T-helper 1 cell treated with Interleukin-12 subunit alpha and Interleukin-12 subunit beta and Interleukin-4 antibody, amounts not matched to agents 30 μg/mL and 1 μg/mL, for 36 hours (primary cell): ENCODE measurements around the gene MYO18A.
"Not testable (repeated sequence)": the region's sequence is repeated elsewhere in the genome, so short reads cannot be mapped to it uniquely, and the experiment has no call there.

Source experiments
- H3K27ac Mint-ChIP-seq: one replicate; pipeline ENCODE4 v1.8.0; 2021; ENCODE audit warnings: mild to moderate bottlenecking, mixed read lengths
- H3K27me3 Mint-ChIP-seq: one replicate; pipeline ENCODE4 v1.8.0; 2021; ENCODE audit warnings: low read depth, mixed read lengths
- H3K36me3 Mint-ChIP-seq: one replicate; pipeline ENCODE4 v1.8.0; 2021; ENCODE audit warnings: low read depth, mixed read lengths
- H3K4me1 Mint-ChIP-seq: one replicate; pipeline ENCODE4 v1.8.0; 2021; ENCODE audit warnings: low read depth, mixed read lengths
- H3K4me3 Mint-ChIP-seq: one replicate; pipeline ENCODE4 v1.8.0; 2021; ENCODE audit warnings: mild to moderate bottlenecking, moderate library complexity, mixed read lengths
- H3K9me3 Mint-ChIP-seq: one replicate; pipeline ENCODE4 v1.8.0; 2021; ENCODE audit warnings: mixed read lengths

Gene MYO18A

GRCh38 chr17:29150161-29150560 lies 30.0 kb downstream of the MYO18A start:
- H3K36me3 Mint-ChIP-seq = peaks cover 3% of the 10 kb centered on the region
- H3K27ac Mint-ChIP-seq = no peak overlapping the region
- H3K27me3 Mint-ChIP-seq = no peaks in the 10 kb centered on the region
- peaks cover 50% of the 10 kb centered on the region for H3K4me1 Mint-ChIP-seq
- H3K9me3 Mint-ChIP-seq = no peaks in the 10 kb centered on the region
- no peak overlapping the region for H3K4me3 Mint-ChIP-seq

GRCh38 chr17:29149431-29150064 lies 30.6 kb downstream of the MYO18A start:
- H3K4me3 Mint-ChIP-seq = peak overlapping the region; percentile 72
- peaks cover 45% of the 10 kb centered on the region for H3K4me1 Mint-ChIP-seq
- H3K27ac Mint-ChIP-seq = peak overlapping the region; percentile 68
- no peaks in the 10 kb centered on the region for H3K27me3 Mint-ChIP-seq
- H3K36me3 Mint-ChIP-seq = peaks cover 3% of the 10 kb centered on the region
- no peaks in the 10 kb centered on the region for H3K9me3 Mint-ChIP-seq

GRCh38 chr17:29148790-29149430 lies 31.3 kb downstream of the MYO18A start:
- H3K4me1 Mint-ChIP-seq = peaks cover 43% of the 10 kb centered on the region
- peak overlapping the region; percentile 72 for H3K4me3 Mint-ChIP-seq
- H3K36me3 Mint-ChIP-seq = peaks cover 3% of the 10 kb centered on the region
- no peaks in the 10 kb centered on the region for H3K9me3 Mint-ChIP-seq
- H3K27ac Mint-ChIP-seq = peak overlapping the region; percentile 68
- H3K27me3 Mint-ChIP-seq = no peaks in the 10 kb centered on the region

GRCh38 chr17:29148257-29148789 lies 31.9 kb downstream of the MYO18A start:
- Mint-ChIP-seq H3K36me3 (peaks cover 7% of the 10 kb centered on the region), H3K27ac (peak overlapping the region; percentile 66), H3K4me1 (peaks cover 42% of the 10 kb centered on the region), H3K9me3 (no peaks in the 10 kb centered on the region), H3K27me3 (no peaks in the 10 kb centered on the region), H3K4me3 (peak overlapping the region; percentile 67)

- H3K4me1 Mint-ChIP-seq = peaks cover 42% of the 10 kb centered on the region
Observed at GRCh38 chr17:29147682-29148081, 32.5 kb downstream of the MYO18A start.

GRCh38 chr17:29147228-29147627 lies 33.0 kb downstream of the MYO18A start:
- not testable (repeated sequence) for H3K27me3 Mint-ChIP-seq, H3K9me3 Mint-ChIP-seq, H3K36me3 Mint-ChIP-seq
- Mint-ChIP-seq H3K4me3 (peak overlapping the region; percentile 41), H3K27ac (peak overlapping the region; percentile 54), H3K4me1 (peaks cover 44% of the 10 kb centered on the region)

More at GRCh38 chr17:29147682-29148081, 32.5 kb downstream of the MYO18A start:
- no peaks in the 10 kb centered on the region for H3K9me3 Mint-ChIP-seq
- H3K36me3 Mint-ChIP-seq = peaks cover 7% of the 10 kb centered on the region
- no peaks in the 10 kb centered on the region for H3K27me3 Mint-ChIP-seq
- H3K4me3 Mint-ChIP-seq = peak overlapping the region; percentile 20
- peak overlapping the region; percentile 12 for H3K27ac Mint-ChIP-seq

- peaks cover 4% of the 10 kb centered on the region for H3K36me3 Mint-ChIP-seq
- no peaks in the 10 kb centered on the region for H3K9me3 Mint-ChIP-seq
- H3K4me1 Mint-ChIP-seq = peaks cover 46% of the 10 kb centered on the region
- no peaks in the 10 kb centered on the region for H3K27me3 Mint-ChIP-seq
- no peak overlapping the region for H3K4me3 Mint-ChIP-seq
- H3K27ac Mint-ChIP-seq = peak overlapping the region; percentile 56
Observed at GRCh38 chr17:29146369-29146972, 33.7 kb downstream of the MYO18A start.

GRCh38 chr17:29145289-29146073 lies 34.7 kb downstream of the MYO18A start:
- peaks cover 50% of the 10 kb centered on the region for H3K4me1 Mint-ChIP-seq
- no peaks in the 10 kb centered on the region for H3K27me3 Mint-ChIP-seq
- H3K36me3 Mint-ChIP-seq = peaks cover 4% of the 10 kb centered on the region
- H3K27ac Mint-ChIP-seq = peak overlapping the region; percentile 78
- H3K9me3 Mint-ChIP-seq = no peaks in the 10 kb centered on the region
- H3K4me3 Mint-ChIP-seq = peak overlapping the region; percentile 40

GRCh38 chr17:29143894-29144293 lies 36.3 kb downstream of the MYO18A start:
- H3K27me3 Mint-ChIP-seq = no peaks in the 10 kb centered on the region
- no peak overlapping the region for H3K4me3 Mint-ChIP-seq
- H3K27ac Mint-ChIP-seq = peak overlapping the region; percentile 24
- H3K36me3 Mint-ChIP-seq = peaks cover 4% of the 10 kb centered on the region
- peaks cover 53% of the 10 kb centered on the region for H3K4me1 Mint-ChIP-seq
- no peaks in the 10 kb centered on the region for H3K9me3 Mint-ChIP-seq

- Mint-ChIP-seq H3K9me3 (no peaks in the 10 kb centered on the region), H3K4me1 (peaks cover 64% of the 10 kb centered on the region), H3K36me3 (peaks cover 14% of the 10 kb centered on the region), H3K4me3 (peak overlapping the region; percentile 90), H3K27ac (peak overlapping the region; percentile 98), H3K27me3 (no peaks in the 10 kb centered on the region)
Observed at GRCh38 chr17:29141514-29141876, 38.7 kb downstream of the MYO18A start.

- Mint-ChIP-seq H3K4me1 (peaks cover 65% of the 10 kb centered on the region), H3K36me3 (peaks cover 15% of the 10 kb centered on the region), H3K27me3 (no peaks in the 10 kb centered on the region), H3K9me3 (no peaks in the 10 kb centered on the region), H3K4me3 (peak overlapping the region; percentile 90), H3K27ac (peak overlapping the region; percentile 98)
Observed at GRCh38 chr17:29140631-29141513, 39.3 kb downstream of the MYO18A start.

GRCh38 chr17:29140051-29140621 lies 40.1 kb downstream of the MYO18A start:
- peaks cover 63% of the 10 kb centered on the region for H3K4me1 Mint-ChIP-seq
- peak overlapping the region; percentile 98 for H3K27ac Mint-ChIP-seq
- H3K9me3 Mint-ChIP-seq = no peaks in the 10 kb centered on the region
- no peaks in the 10 kb centered on the region for H3K27me3 Mint-ChIP-seq
- H3K36me3 Mint-ChIP-seq = peaks cover 21% of the 10 kb centered on the region
- peak overlapping the region; percentile 90 for H3K4me3 Mint-ChIP-seq

GRCh38 chr17:29138971-29139691 lies 41.1 kb downstream of the MYO18A start:
- peak overlapping the region; percentile 90 for H3K4me3 Mint-ChIP-seq
- H3K9me3 Mint-ChIP-seq = no peaks in the 10 kb centered on the region
- H3K36me3 Mint-ChIP-seq = peaks cover 21% of the 10 kb centered on the region
- peak overlapping the region; percentile 98 for H3K27ac Mint-ChIP-seq
- peaks cover 59% of the 10 kb centered on the region for H3K4me1 Mint-ChIP-seq
- H3K27me3 Mint-ChIP-seq = no peaks in the 10 kb centered on the region
